ENCODE results near the gene SLC13A3. TPM values are rescaled to one million over a fixed set of nuclear protein-coding genes. Genes with fewer than 3 reads are reported as not detected.

The SLC13A3 gene
- total RNA-seq, 1 donor from 2014 or later: 7.9 TPM

- H3K27ac Mint-ChIP-seq: no peak overlapping the region
- H3K27me3 Mint-ChIP-seq: no peaks in the 10 kb centered on the region
- H3K9me3 Mint-ChIP-seq: no peaks in the 10 kb centered on the region
- no peak for TF ChIP-seq CTCF (conservative IDR thresholded peaks at IDR 0.05)
- H3K4me3 Mint-ChIP-seq: no peak overlapping the region
- DNase-seq (ENCODE audit: extremely low spot score, unreplicated experiment): no peak
- H3K36me3 Mint-ChIP-seq: no peaks in the 10 kb centered on the region
- H3K4me1 Mint-ChIP-seq (ENCODE audit: unreplicated experiment): no peaks in the 10 kb centered on the region
These were observed 105.0 kb downstream of the SLC13A3 start for GRCh38 chr20:46546298-46546697.

- TF ChIP-seq CTCF (conservative IDR thresholded peaks at IDR 0.05): no peak
- Mint-ChIP-seq H3K4me1 (ENCODE audit: unreplicated experiment) (no peaks in the 10 kb centered on the region), H3K27me3 (no peaks in the 10 kb centered on the region), H3K36me3 (no peaks in the 10 kb centered on the region), H3K27ac (no peak overlapping the region), H3K4me3 (no peak overlapping the region), H3K9me3 (no peaks in the 10 kb centered on the region)
- DNase-seq (ENCODE audit: extremely low spot score, unreplicated experiment): no peak
These were observed 105.5 kb downstream of the SLC13A3 start for GRCh38 chr20:46545827-46546138.

- Mint-ChIP-seq H3K4me3 (no peak overlapping the region), H3K36me3 (no peaks in the 10 kb centered on the region), H3K27me3 (peaks cover 3% of the 10 kb centered on the region), H3K4me1 (ENCODE audit: unreplicated experiment) (no peaks in the 10 kb centered on the region), H3K27ac (no peak overlapping the region), H3K9me3 (no peaks in the 10 kb centered on the region)
- no peak for DNase-seq (ENCODE audit: extremely low spot score, unreplicated experiment)
- TF ChIP-seq CTCF (conservative IDR thresholded peaks at IDR 0.05): no peak
These were observed 106.0 kb downstream of the SLC13A3 start for GRCh38 chr20:46545077-46545826.

GRCh38 chr20:46544576-46544975, 106.7 kb downstream of the SLC13A3 start:
- no peaks in the 10 kb centered on the region for H3K4me1 Mint-ChIP-seq (ENCODE audit: unreplicated experiment)
- no peak for DNase-seq (ENCODE audit: extremely low spot score, unreplicated experiment)
- TF ChIP-seq CTCF (conservative IDR thresholded peaks at IDR 0.05): no peak
- H3K4me3 Mint-ChIP-seq: no peak overlapping the region
- H3K36me3 Mint-ChIP-seq: no peaks in the 10 kb centered on the region
- no peaks in the 10 kb centered on the region for H3K9me3 Mint-ChIP-seq
- peaks cover 6% of the 10 kb centered on the region for H3K27me3 Mint-ChIP-seq
- H3K27ac Mint-ChIP-seq: no peak overlapping the region

- no peaks in the 10 kb centered on the region for H3K36me3 Mint-ChIP-seq
- TF ChIP-seq CTCF (conservative IDR thresholded peaks at IDR 0.05): no peak
- H3K27ac Mint-ChIP-seq: no peak overlapping the region
- no peak overlapping the region for H3K4me3 Mint-ChIP-seq
- H3K9me3 Mint-ChIP-seq: no peaks in the 10 kb centered on the region
- no peak for DNase-seq (ENCODE audit: extremely low spot score, unreplicated experiment)
- no peaks in the 10 kb centered on the region for H3K4me1 Mint-ChIP-seq (ENCODE audit: unreplicated experiment)
- H3K27me3 Mint-ChIP-seq: peaks cover 12% of the 10 kb centered on the region
These were observed 107.3 kb downstream of the SLC13A3 start for GRCh38 chr20:46543959-46544358.

Data from type B pancreatic cell (in vitro differentiated cells).